ENCODE measurements around the gene LDHA. TPM values are rescaled to one million over a fixed set of nuclear protein-coding genes. Genes with fewer than 3 reads are reported as not detected.

The LDHA gene
- polyA plus RNA-seq, 1 donor (not counting 4 experiments of a cell fraction or from before 2014, with no cell fraction given): 3,668 TPM

DNA sequence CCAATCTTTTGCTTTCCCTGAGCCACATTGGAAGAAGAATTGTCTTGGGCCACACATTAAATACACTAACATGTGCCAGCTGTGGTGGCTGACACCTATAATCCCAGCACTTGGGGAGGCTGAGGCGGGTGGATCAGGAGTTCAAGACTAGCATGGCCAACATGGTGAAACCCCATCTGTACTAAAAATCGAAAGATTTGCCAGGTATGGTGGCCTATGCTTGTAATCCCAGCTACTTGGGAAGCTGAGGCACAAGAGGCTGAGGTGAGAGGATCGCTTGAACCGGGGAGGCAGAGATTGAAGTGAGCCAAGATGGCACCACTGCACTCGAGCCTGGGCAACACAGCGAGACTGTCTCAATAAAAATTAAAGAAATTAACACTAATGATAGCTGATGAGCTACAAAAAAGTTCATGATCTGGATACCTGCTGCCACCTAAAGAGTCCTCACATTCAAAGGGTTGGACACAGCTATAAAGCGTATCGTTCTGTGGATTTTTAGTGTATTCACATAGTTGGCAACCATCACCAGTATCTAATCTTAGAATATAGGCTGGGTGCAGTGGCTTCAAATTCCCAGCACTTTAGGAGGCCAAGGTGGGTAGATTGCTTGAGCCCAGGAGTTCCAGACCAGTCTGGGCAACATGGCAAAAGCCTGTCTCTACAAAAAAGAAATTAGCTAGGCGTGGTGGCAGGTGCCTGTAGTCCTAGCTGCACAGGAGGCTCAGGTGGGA, 14.4 kb downstream of the LDHA start:
- Histone ChIP-seq H3K4me1 (ENCODE audit: control insufficient read depth, extremely low read depth, insufficient read depth, low read length) (peaks cover 20% of the 10 kb centered on the region), H3K36me3 (ENCODE audit: control insufficient read depth in 2 of 2, extremely low read depth in 1 of 2, insufficient read depth in 2 of 2, low read length in 2 of 2) (peaks cover 15 to 17% of the 10 kb centered on the region in 2 experiments), H2AFZ (ENCODE audit: control insufficient read depth, low read length) (no peak overlapping the region), H3K27ac (ENCODE audit: control insufficient read depth, insufficient read depth, low read length) (no peak overlapping the region), H3K9me3 (ENCODE audit: control insufficient read depth, low read depth, low read length) (no peaks in the 10 kb centered on the region), H3K79me2 (ENCODE audit: control insufficient read depth, insufficient read depth, low read length) (peaks cover 2% of the 10 kb centered on the region), H3K9me1 (ENCODE audit: control insufficient read depth, extremely low read depth, insufficient read depth, low read length) (no peaks in the 10 kb centered on the region), H3K4me3 (ENCODE audit: control insufficient read depth in 2 of 3, extremely low read depth in 1 of 3, insufficient read depth in 2 of 3, low read depth in 1 of 3, low read length in 3 of 3) (no peak overlapping the region), H3K27me3 (ENCODE audit: control insufficient read depth, extremely low read depth, insufficient read depth, low read length) (no peaks in the 10 kb centered on the region), H4K20me1 (ENCODE audit: control insufficient read depth, extremely low read depth, insufficient read depth, low read length) (peaks cover 3% of the 10 kb centered on the region), H3K4me2 (ENCODE audit: control insufficient read depth, extremely low read depth, insufficient read depth, low read depth, low read length) (no peak overlapping the region), H3K9ac (ENCODE audit: control insufficient read depth, extremely low read depth, insufficient read depth, low read length) (no peak overlapping the region)
- dilution Hi-C loops (cut with MboI; ENCODE audit: extremely low pct_ligation_motif_present, low sequenced_read_pairs): no loop called here
- FAIRE-seq (no peak), DNase-seq (ENCODE audit: low read depth, low spot score) (no peak)
- TF ChIP-seq EZH2 (IDR thresholded peaks at IDR 0.05; ENCODE audit: low read length) (no peak), CTCF (optimal IDR thresholded peaks at IDR 0.05 in 1 of 3, IDR thresholded peaks at IDR 0.05 in 1 of 3, conservative IDR thresholded peaks at IDR 0.05 in 1 of 3; ENCODE audit: extremely low read depth in 1 of 3, insufficient read depth in 2 of 3, low read length in 3 of 3) (no peak)

DNA sequence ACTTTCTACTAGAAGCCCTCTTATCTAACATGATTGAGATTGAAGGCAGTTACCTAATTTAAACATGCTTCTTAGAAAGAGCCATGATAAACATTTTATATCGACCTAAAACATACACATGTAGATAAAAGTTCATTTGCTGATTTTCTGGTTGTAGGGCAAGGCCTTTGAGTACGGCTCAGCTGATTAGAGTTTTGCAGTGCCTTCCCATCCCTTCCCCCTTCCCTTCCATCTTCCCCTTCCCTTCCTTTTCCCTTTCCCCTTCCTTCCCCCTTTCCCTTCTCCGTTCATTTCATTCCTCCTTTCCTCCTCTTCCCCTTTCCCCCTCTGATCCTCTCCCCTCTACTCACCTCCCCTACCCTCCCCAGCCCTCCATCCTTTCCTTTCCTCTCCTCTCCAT, 22.1 kb downstream of the LDHA start:
- H3K9me3 ChIP-seq (ENCODE audit: control insufficient read depth, low read depth, low read length): no peaks in the 10 kb centered on the region
- no peak for DNase-seq (ENCODE audit: low read depth, low spot score)
- H3K4me2 ChIP-seq (ENCODE audit: control insufficient read depth, extremely low read depth, insufficient read depth, low read depth, low read length): no peak overlapping the region

More for the DNA sequence above, 22.1 kb downstream of the LDHA start:
- no peak overlapping the region for H2AFZ ChIP-seq (ENCODE audit: control insufficient read depth, low read length)
- H3K4me1 ChIP-seq (ENCODE audit: control insufficient read depth, extremely low read depth, insufficient read depth, low read length): peaks cover 5% of the 10 kb centered on the region
- H3K36me3 ChIP-seq (ENCODE audit: control insufficient read depth in 2 of 2, extremely low read depth in 1 of 2, insufficient read depth in 2 of 2, low read length in 2 of 2): no peaks in the 10 kb centered on the region
- no peak overlapping the region for H3K9ac ChIP-seq (ENCODE audit: control insufficient read depth, extremely low read depth, insufficient read depth, low read length)
- H4K20me1 ChIP-seq (ENCODE audit: control insufficient read depth, extremely low read depth, insufficient read depth, low read length): no peaks in the 10 kb centered on the region
- TF ChIP-seq CTCF (optimal IDR thresholded peaks at IDR 0.05 in 1 of 3, IDR thresholded peaks at IDR 0.05 in 1 of 3, conservative IDR thresholded peaks at IDR 0.05 in 1 of 3; ENCODE audit: extremely low read depth in 1 of 3, insufficient read depth in 2 of 3, low read length in 3 of 3) (no peak), EZH2 (IDR thresholded peaks at IDR 0.05; ENCODE audit: low read length) (no peak)
- no peak overlapping the region for H3K4me3 ChIP-seq (ENCODE audit: control insufficient read depth in 2 of 3, extremely low read depth in 1 of 3, insufficient read depth in 2 of 3, low read depth in 1 of 3, low read length in 3 of 3)
- FAIRE-seq: no peak
- H3K27ac ChIP-seq (ENCODE audit: control insufficient read depth, insufficient read depth, low read length): no peak overlapping the region
- H3K79me2 ChIP-seq (ENCODE audit: control insufficient read depth, insufficient read depth, low read length): no peaks in the 10 kb centered on the region
- dilution Hi-C loops (cut with MboI; ENCODE audit: extremely low pct_ligation_motif_present, low sequenced_read_pairs): no loop called here
- H3K27me3 ChIP-seq (ENCODE audit: control insufficient read depth, extremely low read depth, insufficient read depth, low read length): no peaks in the 10 kb centered on the region
- no peaks in the 10 kb centered on the region for H3K9me1 ChIP-seq (ENCODE audit: control insufficient read depth, extremely low read depth, insufficient read depth, low read length)

All from keratinocyte (primary cell).